Body of pancreas (tissue), 4 donors: ENCODE measurements around the gene EFNB1.

Experiments used
- CTCF ChIP-seq, 7 experiments: fragments of 450-650 bp in 4 of 7; fragments of 200-600 bp in 3 of 7; sonication (generic) in 3 of 7; IDR thresholded peaks; one replicate each; pipeline ENCODE4 v1.5.1; 2016 to 2019; ENCODE audit warnings: antibody characterized with exemption in 7 of 7
- POLR2A ChIP-seq, 3 donors: fragments of 450-650 bp; IDR thresholded peaks; one replicate each; pipeline ENCODE4 v1.6.1; 2016; ENCODE audit warnings: antibody characterized with exemption in 3 of 3, mild to moderate bottlenecking in 2 of 3

GRCh38 chrX:68792083-68792482, 36.7 kb upstream of the EFNB1 start:
- no peak for TF ChIP-seq POLR2A (IDR thresholded peaks at IDR 0.05)
- TF ChIP-seq CTCF (IDR thresholded peaks at IDR 0.05) = no peak
